WTC11 (cell line): ENCODE results near the gene UBL3. TPM values are rescaled to one million over a fixed set of nuclear protein-coding genes. Genes with fewer than 3 reads are reported as not detected.

Source experiments
- ATAC-seq: fragments of 200-7000 bp; cut with Tn5 transposase; 2 replicates; pipeline ENCODE4 v1.10.0; 2021; ENCODE audit warnings: mild to moderate bottlenecking, moderate library complexity
- CTCF ChIA-PET: fragments of 300-600 bp; sonication (Branson Sonifier 250); formaldehyde crosslinking; loops from one replicate; lab custom pipeline; 2021; ENCODE audit warnings: antibody characterized with exemption; lab: Charles Lee
- POLR2A ChIA-PET: fragments of 350-600 bp; sonication (Branson Sonifier 250); formaldehyde crosslinking; loops from one replicate; lab custom pipeline; 2021; ENCODE audit warnings: antibody characterized with exemption; lab: Charles Lee
- DNase-seq: peaks from one replicate; pipeline ENCODE4 v3.0.0; 2021; ENCODE audit warnings: low spot score
- H3K27ac Mint-ChIP-seq: 2 replicates; pipeline ENCODE4 v1.8.0; 2021; ENCODE audit warnings: mixed read lengths
- H3K27me3 Mint-ChIP-seq: 2 replicates; pipeline ENCODE4 v1.8.0; 2021; ENCODE audit warnings: low read depth, mild to moderate bottlenecking, moderate library complexity, mixed read lengths
- H3K36me3 Mint-ChIP-seq: 2 replicates; pipeline ENCODE4 v1.8.0; 2021; ENCODE audit warnings: mixed read lengths
- H3K4me1 Mint-ChIP-seq: 2 replicates; pipeline ENCODE4 v1.8.0; 2022; ENCODE audit warnings: mixed read lengths
- H3K4me3 Mint-ChIP-seq: 2 replicates; pipeline ENCODE4 v1.8.0; 2021; ENCODE audit warnings: mild to moderate bottlenecking, moderate library complexity, mixed read lengths
- H3K9me3 Mint-ChIP-seq: 2 replicates; pipeline ENCODE4 v1.8.0; 2021; ENCODE audit warnings: mixed read lengths
- ATF1 ChIP-seq: sonication (generic); formaldehyde crosslinking; IDR thresholded peaks from 2 replicates; pipeline ENCODE4 v1.8.1; 2023; ENCODE audit warnings: mild to moderate bottlenecking, moderate library complexity, missing genetic modification reagents
- JUN ChIP-seq: sonication (generic); formaldehyde crosslinking; IDR thresholded peaks from 2 replicates; pipeline ENCODE4 v1.8.0; 2023; ENCODE audit warnings: mild to moderate bottlenecking, missing genetic modification reagents
- NR1H2 ChIP-seq: sonication (generic); formaldehyde crosslinking; IDR thresholded peaks from 2 replicates; pipeline ENCODE4 v1.9.0; 2021; ENCODE audit warnings: mild to moderate bottlenecking, moderate library complexity, missing genetic modification reagents
- OVOL2 ChIP-seq: fragments of 250-450 bp; sonication (Bioruptor Pico); IDR thresholded peaks from 2 replicates; pipeline ENCODE4 v1.9.0; 2021; ENCODE audit warnings: mild to moderate bottlenecking, borderline replicate concordance
- PRRX2 ChIP-seq: fragments of 250-450 bp; sonication (Bioruptor Pico); IDR thresholded peaks from 2 replicates; pipeline ENCODE4 v1.8.0; 2021; ENCODE audit warnings: mild to moderate bottlenecking
- SMAD3 ChIP-seq: sonication (generic); formaldehyde crosslinking; IDR thresholded peaks from 2 replicates; pipeline ENCODE4 v1.8.0; 2022; ENCODE audit warnings: missing genetic modification reagents, mild to moderate bottlenecking, borderline replicate concordance
- SOX15 ChIP-seq: fragments of 250-450 bp; sonication (Bioruptor Pico); IDR thresholded peaks from 2 replicates; pipeline ENCODE4 v1.9.0; 2021; ENCODE audit warnings: mild to moderate bottlenecking
- USF1 ChIP-seq: sonication (generic); formaldehyde crosslinking; IDR thresholded peaks from 2 replicates; pipeline ENCODE4 v1.8.0; 2022; ENCODE audit warnings: mild to moderate bottlenecking, missing genetic modification reagents
- ZBTB21 ChIP-seq: sonication (generic); formaldehyde crosslinking; IDR thresholded peaks from 2 replicates; pipeline ENCODE4 v1.8.1; 2023; ENCODE audit warnings: mild to moderate bottlenecking, missing genetic modification reagents, borderline replicate concordance
- ZBTB43 ChIP-seq: sonication (generic); formaldehyde crosslinking; IDR thresholded peaks from 2 replicates; pipeline ENCODE4 v1.8.1; 2023; ENCODE audit warnings: mild to moderate bottlenecking, missing genetic modification reagents
- ZNF512 ChIP-seq: sonication (generic); formaldehyde crosslinking; IDR thresholded peaks from 2 replicates; pipeline ENCODE4 v1.8.1; 2022; ENCODE audit warnings: missing genetic modification reagents, borderline replicate concordance
- total RNA-seq: library from RNA; stranded (reverse); gene quantifications from 3 replicates; pipeline ENCODE4 v1.2.3, GENCODE V29; 2021
- TF ChIP-seq, protein P1 (sequence below): sonication (generic); formaldehyde crosslinking; IDR thresholded peaks from 2 replicates; pipeline ENCODE4 v1.8.0; 2022; ENCODE audit warnings: mild to moderate bottlenecking, missing genetic modification reagents
- TF ChIP-seq, protein P2 (sequence below): sonication (generic); formaldehyde crosslinking; IDR thresholded peaks from 2 replicates; pipeline ENCODE4 v1.8.1; 2023; ENCODE audit warnings: mild to moderate bottlenecking, missing genetic modification reagents, borderline replicate concordance
- TF ChIP-seq, protein P3 (sequence below): fragments of 250-450 bp; sonication (Bioruptor Pico); IDR thresholded peaks from 2 replicates; pipeline ENCODE4 v1.8.0; 2021; ENCODE audit warnings: mild to moderate bottlenecking
- TF ChIP-seq, protein P4 (sequence below): sonication (generic); formaldehyde crosslinking; IDR thresholded peaks from 2 replicates; pipeline ENCODE4 v1.8.1; 2023; ENCODE audit warnings: mild to moderate bottlenecking, missing genetic modification reagents

UBL3 gene
- total RNA-seq, 1 experiment from 2014 or later: 15.5 TPM

GRCh38 chr13:29875646-29876045, 25.2 kb upstream of the UBL3 start:
- CTCF ChIA-PET: no interaction called here

DNA sequence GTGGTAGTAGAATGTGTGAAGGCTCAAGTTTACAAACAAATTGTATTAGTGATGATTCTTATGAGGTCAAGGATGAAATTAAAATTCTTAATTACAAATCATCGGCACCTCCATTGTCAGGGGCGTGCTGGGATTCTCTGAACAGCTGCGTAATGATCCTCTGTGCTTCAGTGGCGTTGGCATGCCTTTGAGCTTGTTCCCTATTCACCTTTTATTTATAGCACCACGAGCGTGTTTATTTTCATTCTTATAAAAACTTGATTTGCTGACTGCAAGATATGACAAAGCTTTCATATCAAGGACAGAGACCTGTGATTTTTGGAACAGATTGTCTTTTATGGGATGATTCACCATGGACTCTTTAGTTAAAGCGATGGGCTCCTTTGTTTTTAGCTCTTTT, 18.2 kb upstream of the UBL3 start:
- no peak overlapping the region for H3K27ac Mint-ChIP-seq
- ATAC-seq: no peak
- POLR2A ChIA-PET: interaction anchor here (1.0 kb wide), 1 partner anchor 264 kb away, joined by 3 read pairs; no protein-coding TSS in a partner anchor

More at GRCh38 chr13:29875646-29876045, 25.2 kb upstream of the UBL3 start:
- no peak for DNase-seq
- ATAC-seq: no peak
- TF ChIP-seq OVOL2 (CRISPR knock-in tag) (no peak), ZNF512 (CRISPR knock-in tag) (no peak), PRRX2 (no peak)
- H3K4me1 Mint-ChIP-seq: peaks cover 41% of the 10 kb centered on the region
- no peak overlapping the region for H3K27ac Mint-ChIP-seq
- POLR2A ChIA-PET: no interaction called here
- no peak overlapping the region for H3K4me3 Mint-ChIP-seq
- H3K9me3 Mint-ChIP-seq: no peaks in the 10 kb centered on the region
- no peaks in the 10 kb centered on the region for H3K36me3 Mint-ChIP-seq
- no peaks in the 10 kb centered on the region for H3K27me3 Mint-ChIP-seq

More for the DNA sequence above, 18.2 kb upstream of the UBL3 start:
- no peaks in the 10 kb centered on the region; the same call in 1 of the 2 replicates for H3K27me3 Mint-ChIP-seq
- no peak for DNase-seq
- H3K4me3 Mint-ChIP-seq: no peak overlapping the region
- peaks cover 7% of the 10 kb centered on the region; the same call in 1 of the 2 replicates for H3K4me1 Mint-ChIP-seq
- TF ChIP-seq USF1 (CRISPR knock-in tag) (no peak), SMAD3 (no peak), SOX15 (CRISPR knock-in tag) (no peak), ZBTB43 (no peak), JUN (no peak), ATF1 (CRISPR knock-in tag) (no peak), ZBTB21 (CRISPR knock-in tag) (no peak), NR1H2 (CRISPR knock-in tag) (no peak)
- TF ChIP-seq, protein P1, sequence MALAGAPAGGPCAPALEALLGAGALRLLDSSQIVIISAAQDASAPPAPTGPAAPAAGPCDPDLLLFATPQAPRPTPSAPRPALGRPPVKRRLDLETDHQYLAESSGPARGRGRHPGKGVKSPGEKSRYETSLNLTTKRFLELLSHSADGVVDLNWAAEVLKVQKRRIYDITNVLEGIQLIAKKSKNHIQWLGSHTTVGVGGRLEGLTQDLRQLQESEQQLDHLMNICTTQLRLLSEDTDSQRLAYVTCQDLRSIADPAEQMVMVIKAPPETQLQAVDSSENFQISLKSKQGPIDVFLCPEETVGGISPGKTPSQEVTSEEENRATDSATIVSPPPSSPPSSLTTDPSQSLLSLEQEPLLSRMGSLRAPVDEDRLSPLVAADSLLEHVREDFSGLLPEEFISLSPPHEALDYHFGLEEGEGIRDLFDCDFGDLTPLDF: no peak
- TF ChIP-seq, protein P2, sequence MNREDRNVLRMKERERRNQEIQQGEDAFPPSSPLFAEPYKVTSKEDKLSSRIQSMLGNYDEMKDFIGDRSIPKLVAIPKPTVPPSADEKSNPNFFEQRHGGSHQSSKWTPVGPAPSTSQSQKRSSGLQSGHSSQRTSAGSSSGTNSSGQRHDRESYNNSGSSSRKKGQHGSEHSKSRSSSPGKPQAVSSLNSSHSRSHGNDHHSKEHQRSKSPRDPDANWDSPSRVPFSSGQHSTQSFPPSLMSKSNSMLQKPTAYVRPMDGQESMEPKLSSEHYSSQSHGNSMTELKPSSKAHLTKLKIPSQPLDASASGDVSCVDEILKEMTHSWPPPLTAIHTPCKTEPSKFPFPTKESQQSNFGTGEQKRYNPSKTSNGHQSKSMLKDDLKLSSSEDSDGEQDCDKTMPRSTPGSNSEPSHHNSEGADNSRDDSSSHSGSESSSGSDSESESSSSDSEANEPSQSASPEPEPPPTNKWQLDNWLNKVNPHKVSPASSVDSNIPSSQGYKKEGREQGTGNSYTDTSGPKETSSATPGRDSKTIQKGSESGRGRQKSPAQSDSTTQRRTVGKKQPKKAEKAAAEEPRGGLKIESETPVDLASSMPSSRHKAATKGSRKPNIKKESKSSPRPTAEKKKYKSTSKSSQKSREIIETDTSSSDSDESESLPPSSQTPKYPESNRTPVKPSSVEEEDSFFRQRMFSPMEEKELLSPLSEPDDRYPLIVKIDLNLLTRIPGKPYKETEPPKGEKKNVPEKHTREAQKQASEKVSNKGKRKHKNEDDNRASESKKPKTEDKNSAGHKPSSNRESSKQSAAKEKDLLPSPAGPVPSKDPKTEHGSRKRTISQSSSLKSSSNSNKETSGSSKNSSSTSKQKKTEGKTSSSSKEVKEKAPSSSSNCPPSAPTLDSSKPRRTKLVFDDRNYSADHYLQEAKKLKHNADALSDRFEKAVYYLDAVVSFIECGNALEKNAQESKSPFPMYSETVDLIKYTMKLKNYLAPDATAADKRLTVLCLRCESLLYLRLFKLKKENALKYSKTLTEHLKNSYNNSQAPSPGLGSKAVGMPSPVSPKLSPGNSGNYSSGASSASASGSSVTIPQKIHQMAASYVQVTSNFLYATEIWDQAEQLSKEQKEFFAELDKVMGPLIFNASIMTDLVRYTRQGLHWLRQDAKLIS (CRISPR knock-in tag): no peak
- TF ChIP-seq, protein P3, sequence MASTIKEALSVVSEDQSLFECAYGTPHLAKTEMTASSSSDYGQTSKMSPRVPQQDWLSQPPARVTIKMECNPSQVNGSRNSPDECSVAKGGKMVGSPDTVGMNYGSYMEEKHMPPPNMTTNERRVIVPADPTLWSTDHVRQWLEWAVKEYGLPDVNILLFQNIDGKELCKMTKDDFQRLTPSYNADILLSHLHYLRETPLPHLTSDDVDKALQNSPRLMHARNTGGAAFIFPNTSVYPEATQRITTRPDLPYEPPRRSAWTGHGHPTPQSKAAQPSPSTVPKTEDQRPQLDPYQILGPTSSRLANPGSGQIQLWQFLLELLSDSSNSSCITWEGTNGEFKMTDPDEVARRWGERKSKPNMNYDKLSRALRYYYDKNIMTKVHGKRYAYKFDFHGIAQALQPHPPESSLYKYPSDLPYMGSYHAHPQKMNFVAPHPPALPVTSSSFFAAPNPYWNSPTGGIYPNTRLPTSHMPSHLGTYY (CRISPR knock-in tag): no peak
- TF ChIP-seq, protein P4, sequence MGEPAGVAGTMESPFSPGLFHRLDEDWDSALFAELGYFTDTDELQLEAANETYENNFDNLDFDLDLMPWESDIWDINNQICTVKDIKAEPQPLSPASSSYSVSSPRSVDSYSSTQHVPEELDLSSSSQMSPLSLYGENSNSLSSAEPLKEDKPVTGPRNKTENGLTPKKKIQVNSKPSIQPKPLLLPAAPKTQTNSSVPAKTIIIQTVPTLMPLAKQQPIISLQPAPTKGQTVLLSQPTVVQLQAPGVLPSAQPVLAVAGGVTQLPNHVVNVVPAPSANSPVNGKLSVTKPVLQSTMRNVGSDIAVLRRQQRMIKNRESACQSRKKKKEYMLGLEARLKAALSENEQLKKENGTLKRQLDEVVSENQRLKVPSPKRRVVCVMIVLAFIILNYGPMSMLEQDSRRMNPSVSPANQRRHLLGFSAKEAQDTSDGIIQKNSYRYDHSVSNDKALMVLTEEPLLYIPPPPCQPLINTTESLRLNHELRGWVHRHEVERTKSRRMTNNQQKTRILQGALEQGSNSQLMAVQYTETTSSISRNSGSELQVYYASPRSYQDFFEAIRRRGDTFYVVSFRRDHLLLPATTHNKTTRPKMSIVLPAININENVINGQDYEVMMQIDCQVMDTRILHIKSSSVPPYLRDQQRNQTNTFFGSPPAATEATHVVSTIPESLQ (CRISPR knock-in tag): no peak
- CTCF ChIA-PET: interaction anchor here (1.2 kb wide), 1 partner anchor 97 kb away, joined by 3 read pairs; no protein-coding TSS in a partner anchor
- H3K36me3 Mint-ChIP-seq: no peaks in the 10 kb centered on the region
- no peaks in the 10 kb centered on the region for H3K9me3 Mint-ChIP-seq
